Measurements from ENCODE around the gene ACBD5.
"Not testable (repeated sequence)": the region's sequence is repeated elsewhere in the genome, so short reads cannot be mapped to it uniquely, and the experiment has no call there.

ACBD5 gene
- 96.5 to 97.7 reads per million in 2 donors for total RNA-seq

- DNase-seq, result peak; percentile 62
Measured at GRCh38 chr10:27240212-27241009, at the start of gene ACBD5. ACBD5 (minus strand) TSS chr10:27240797; CDS start chr10:27240688, 109 bp downstream.

- DNase-seq, result no peak
Measured at GRCh38 chr10:27285093-27285492, 44.5 kb upstream of the ACBD5 start.

GRCh38 chr10:27276581-27276980, 36.0 kb upstream of the ACBD5 start:
- DNase-seq, result no peak

- DNase-seq, result not testable (repeated sequence)
Measured at GRCh38 chr10:27266025-27266424, 25.4 kb upstream of the ACBD5 start.

GRCh38 chr10:27262788-27263187, 22.2 kb upstream of the ACBD5 start:
- DNase-seq, result not testable (repeated sequence)

- DNase-seq, result peak; percentile 17
Measured at GRCh38 chr10:27258838-27259812, 18.5 kb upstream of the ACBD5 start.

- DNase-seq, result no peak
Measured at GRCh38 chr10:27258492-27258837, 17.9 kb upstream of the ACBD5 start.

GRCh38 chr10:27256299-27257189, 15.9 kb upstream of the ACBD5 start:
- DNase-seq, result no peak

GRCh38 chr10:27253576-27253975, 13.0 kb upstream of the ACBD5 start:
- DNase-seq, result no peak

GRCh38 chr10:27252267-27253000, 11.8 kb upstream of the ACBD5 start:
- peak; percentile 61 for DNase-seq

GRCh38 chr10:27251554-27251953, 11.0 kb upstream of the ACBD5 start:
- DNase-seq, result no peak

GRCh38 chr10:27248215-27248614, 7.6 kb upstream of the ACBD5 start:
- DNase-seq, result no peak

- no peak for DNase-seq
Measured at GRCh38 chr10:27247441-27247840, 6.8 kb upstream of the ACBD5 start.

- no peak for DNase-seq
Measured at GRCh38 chr10:27247006-27247405, 6.4 kb upstream of the ACBD5 start.

- DNase-seq, result no peak
Measured at GRCh38 chr10:27245836-27246235, 5.2 kb upstream of the ACBD5 start.

GRCh38 chr10:27244976-27245375, 4.4 kb upstream of the ACBD5 start:
- no peak for DNase-seq

- no peak for DNase-seq
Measured at GRCh38 chr10:27242951-27243551, 2.5 kb upstream of the ACBD5 start.

GRCh38 chr10:27242473-27242950, 1.9 kb upstream of the ACBD5 start:
- no peak for DNase-seq

GRCh38 chr10:27241652-27242472, 1.3 kb upstream of the ACBD5 start:
- DNase-seq, result peak; percentile 79

- no peak for DNase-seq
Measured at GRCh38 chr10:27241010-27241651, 534 bp upstream of the ACBD5 start.
